Osteoblast (primary cell): Measurements from ENCODE around the gene SMIM22. TPM values are rescaled to one million over a fixed set of nuclear protein-coding genes. Genes with fewer than 3 reads are reported as not detected.

Experiments used
- DNase-seq: peaks from one replicate; pipeline ENCODE4 v3.0.0; 2011; ENCODE audit warnings: low spot score, mixed read lengths; ENCODE audit not compliant: insufficient read length; ENCODE audit errors: missing footprints
- H2AFZ ChIP-seq: 2 replicates; pipeline ENCODE4 v1.6.0; 2011; ENCODE audit warnings: mild to moderate bottlenecking, low read length
- H3K27ac ChIP-seq: 2 replicates; pipeline ENCODE4 v1.5.1; 2011; ENCODE audit warnings: mild to moderate bottlenecking, low read depth, low read length, moderate library complexity
- H3K27me3 ChIP-seq: 2 replicates; pipeline ENCODE4 v1.6.0; 2012; ENCODE audit warnings: mild to moderate bottlenecking, control low read depth, inconsistent platforms, low read length, moderate library complexity; ENCODE audit not compliant: insufficient read depth
- H3K36me3 ChIP-seq: 2 replicates; pipeline ENCODE4 v1.5.1; 2011; ENCODE audit warnings: mild to moderate bottlenecking, low read length, control low read depth, moderate library complexity; ENCODE audit not compliant: insufficient read depth
- H3K4me1 ChIP-seq: 2 replicates; pipeline ENCODE4 v1.5.1; 2011; ENCODE audit warnings: mild to moderate bottlenecking, low read length, control low read depth, moderate library complexity; ENCODE audit not compliant: insufficient read depth
- H3K4me2 ChIP-seq: 2 replicates; pipeline ENCODE4 v1.6.0; 2011; ENCODE audit warnings: mild to moderate bottlenecking, low read length; ENCODE audit not compliant: insufficient read depth
- H3K4me3 ChIP-seq: fragments of 200-600 bp; sonication (generic); 3 replicates; pipeline ENCODE4 v1.5.1; 2012; ENCODE audit warnings: mild to moderate bottlenecking, low read length, inconsistent platforms; ENCODE audit not compliant: insufficient read depth
- H3K79me2 ChIP-seq: 2 replicates; pipeline ENCODE4 v1.6.0; 2012; ENCODE audit warnings: mild to moderate bottlenecking, low read length, control low read depth, inconsistent platforms; ENCODE audit not compliant: insufficient read depth
- H3K9me3 ChIP-seq: 2 replicates; pipeline ENCODE4 v1.5.1; 2011; ENCODE audit warnings: low read depth, low read length, control low read depth
- H4K20me1 ChIP-seq: 2 replicates; pipeline ENCODE4 v1.6.0; 2012; ENCODE audit warnings: mild to moderate bottlenecking, low read length, control low read depth; ENCODE audit not compliant: insufficient read depth
- CTCF ChIP-seq: IDR thresholded peaks from 2 replicates; pipeline ENCODE4 v1.5.1; 2011; ENCODE audit warnings: mild to moderate bottlenecking, low read depth, low read length, moderate library complexity; ENCODE audit errors: extremely low read depth
- total RNA-seq: library from RNA; depleted of rRNA; stranded (reverse); fragments of >200 nt; gene quantifications from 2 replicates; pipeline ENCODE4 v1.2.3, GENCODE V29; 2012

The SMIM22 gene
- total RNA-seq, 1 donor = not detected

DNA sequence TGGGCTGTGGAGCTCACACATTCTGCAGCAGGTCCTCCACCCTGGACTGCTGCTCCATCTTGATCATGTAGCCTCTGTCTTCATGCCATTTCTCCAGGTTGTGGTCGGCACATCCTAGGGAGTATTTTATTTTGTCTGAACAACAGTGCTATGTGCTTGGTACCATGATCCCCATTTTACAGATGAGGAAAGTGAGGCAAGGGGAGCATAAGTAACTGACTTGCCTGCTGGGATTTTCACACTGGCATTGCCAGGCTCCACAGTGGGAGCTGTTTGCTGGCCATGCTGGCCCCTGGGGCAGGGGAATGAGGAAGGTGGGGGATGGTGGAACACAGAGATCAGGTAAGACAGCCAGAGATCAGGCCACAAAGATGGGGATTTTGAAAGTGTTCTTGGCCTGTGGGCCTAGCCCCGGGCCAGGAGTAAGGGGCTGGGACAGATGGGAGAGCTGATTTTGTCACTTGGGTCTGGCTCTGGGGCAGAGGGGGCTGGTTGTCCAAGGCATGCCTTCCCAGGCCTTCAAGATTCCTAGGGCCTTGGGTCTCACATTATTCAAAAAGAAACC, 18.9 kb upstream of the SMIM22 start:
- DNase-seq = peak; percentile 61
- Histone ChIP-seq H3K4me2 (no peak overlapping the region), H4K20me1 (no peaks in the 10 kb centered on the region), H3K36me3 (no peaks in the 10 kb centered on the region), H3K4me1 (no peaks in the 10 kb centered on the region), H3K4me3 (no peak overlapping the region), H3K9me3 (no peaks in the 10 kb centered on the region), H3K27me3 (no peaks in the 10 kb centered on the region), H2AFZ (no peak overlapping the region), H3K79me2 (no peaks in the 10 kb centered on the region), H3K27ac (no peak overlapping the region)
- no peak for TF ChIP-seq CTCF

DNA sequence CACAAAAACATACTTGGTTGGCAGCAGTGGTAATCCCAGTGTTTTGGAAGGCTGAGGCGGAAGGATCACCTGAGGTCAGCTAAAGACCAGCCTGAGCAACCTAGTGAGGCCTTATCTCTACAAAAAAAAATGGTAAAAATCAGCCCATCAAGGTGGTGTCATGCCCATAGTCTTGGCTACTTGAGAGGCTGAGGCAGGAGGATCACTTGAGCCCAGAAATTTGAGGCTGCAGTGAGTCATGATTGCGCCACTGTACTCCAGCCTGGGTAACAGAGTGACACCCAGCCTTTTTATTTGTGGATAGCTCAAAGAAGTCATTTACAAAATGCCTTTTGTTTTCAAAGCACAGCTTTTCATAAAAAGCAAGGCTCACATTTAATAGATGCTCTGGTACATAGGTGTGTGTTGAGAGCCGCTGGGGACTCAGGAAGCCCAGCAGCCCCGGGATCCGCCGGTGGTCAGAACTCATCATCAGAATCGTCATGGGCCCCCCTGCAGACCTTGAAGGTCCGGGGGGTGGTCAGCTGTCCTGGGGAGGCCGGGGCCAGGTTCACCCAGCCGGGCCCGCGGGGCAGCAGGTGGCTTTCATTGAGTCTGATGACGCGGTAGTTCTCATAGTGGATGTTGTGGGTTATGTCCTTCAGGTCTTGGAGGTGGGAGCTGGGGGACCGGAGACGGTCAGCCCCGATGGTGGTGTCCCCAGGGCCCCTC, 17.7 kb upstream of the SMIM22 start:
- H3K9me3 ChIP-seq = no peaks in the 10 kb centered on the region
- no peak for TF ChIP-seq CTCF

DNA sequence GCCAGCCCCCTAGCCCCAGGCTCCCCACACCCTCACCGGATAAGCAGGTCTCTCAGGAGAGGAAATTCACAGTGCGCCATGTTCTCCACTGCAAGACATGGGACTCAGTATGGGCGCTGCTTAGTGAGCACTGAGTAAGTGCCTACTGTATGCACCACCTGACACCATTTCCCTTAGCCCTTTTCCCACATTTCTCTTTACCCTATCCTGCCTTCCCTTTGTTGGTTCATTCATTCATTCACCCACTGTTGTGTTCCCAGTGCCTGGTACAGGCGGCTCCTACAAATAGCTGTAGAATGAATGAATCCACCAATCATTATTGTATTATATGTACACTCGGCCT, 17.1 kb upstream of the SMIM22 start:
- Histone ChIP-seq H3K4me1 (no peaks in the 10 kb centered on the region), H3K4me2 (no peak overlapping the region), H4K20me1 (no peaks in the 10 kb centered on the region), H3K27ac (no peak overlapping the region), H3K79me2 (no peaks in the 10 kb centered on the region), H3K4me3 (no peak overlapping the region), H3K27me3 (no peaks in the 10 kb centered on the region), H2AFZ (no peak overlapping the region), H3K36me3 (no peaks in the 10 kb centered on the region), H3K9me3 (no peaks in the 10 kb centered on the region)
- TF ChIP-seq CTCF = no peak
- DNase-seq = peak; percentile 66

More for the DNA sequence above, 17.7 kb upstream of the SMIM22 start:
- H2AFZ ChIP-seq = no peak overlapping the region
- no peaks in the 10 kb centered on the region for H4K20me1 ChIP-seq
- no peaks in the 10 kb centered on the region for H3K36me3 ChIP-seq
- DNase-seq = peak; percentile 19
- H3K4me3 ChIP-seq = no peak overlapping the region
- no peaks in the 10 kb centered on the region for H3K4me1 ChIP-seq
- no peak overlapping the region for H3K4me2 ChIP-seq
- no peaks in the 10 kb centered on the region for H3K79me2 ChIP-seq
- H3K27me3 ChIP-seq = no peaks in the 10 kb centered on the region
- no peak overlapping the region for H3K27ac ChIP-seq

- DNase-seq = peak; percentile 70
- Histone ChIP-seq H3K79me2 (no peaks in the 10 kb centered on the region), H3K27ac (no peak overlapping the region), H3K4me3 (no peak overlapping the region), H3K4me1 (no peaks in the 10 kb centered on the region), H3K27me3 (no peaks in the 10 kb centered on the region), H3K4me2 (no peak overlapping the region), H3K9me3 (no peaks in the 10 kb centered on the region), H2AFZ (no peak overlapping the region), H3K36me3 (no peaks in the 10 kb centered on the region), H4K20me1 (no peaks in the 10 kb centered on the region)
- TF ChIP-seq CTCF = no peak
Observed at GRCh38 chr16:4780235-4780634, 14.9 kb upstream of the SMIM22 start.
